Effector memory CD4-positive, alpha-beta T cell (primary cell): Measurements from ENCODE around the gene MYOT.

Experiments used
- DNase-seq, 3 donors: peaks; one replicate each; pipeline ENCODE4 v3.0.0-alpha.2; 2020
- H3K27ac ChIP-seq: 2 replicates; pipeline ENCODE4 v1.7.0; 2013; ENCODE audit warnings: mild to moderate bottlenecking, low read length, moderate library complexity; ENCODE audit not compliant: insufficient read depth, poor library complexity, severe bottlenecking
- H3K27me3 ChIP-seq: replicated peaks from 2 replicates; pipeline ENCODE4 v1.7.0; 2013; ENCODE audit warnings: mild to moderate bottlenecking, low read length; ENCODE audit not compliant: insufficient read depth, control insufficient read depth, poor library complexity, severe bottlenecking
- H3K36me3 ChIP-seq: 2 replicates; pipeline ENCODE4 v1.7.0; 2013; ENCODE audit warnings: mild to moderate bottlenecking, low read length, moderate library complexity; ENCODE audit not compliant: control insufficient read depth, insufficient read depth
- H3K4me1 ChIP-seq: 2 replicates; pipeline ENCODE4 v1.7.0; 2013; ENCODE audit warnings: low read length, mild to moderate bottlenecking; ENCODE audit not compliant: control insufficient read depth, insufficient read depth, poor library complexity, severe bottlenecking
- H3K4me3 ChIP-seq: 2 replicates; pipeline ENCODE4 v1.7.0; 2013; ENCODE audit warnings: low read length, low read depth, mild to moderate bottlenecking; ENCODE audit not compliant: insufficient read depth, poor library complexity, severe bottlenecking
- H3K9me3 ChIP-seq: 2 replicates; pipeline ENCODE4 v1.7.0; 2013; ENCODE audit warnings: mild to moderate bottlenecking, low read length, moderate library complexity; ENCODE audit not compliant: control insufficient read depth

Gene MYOT

DNA sequence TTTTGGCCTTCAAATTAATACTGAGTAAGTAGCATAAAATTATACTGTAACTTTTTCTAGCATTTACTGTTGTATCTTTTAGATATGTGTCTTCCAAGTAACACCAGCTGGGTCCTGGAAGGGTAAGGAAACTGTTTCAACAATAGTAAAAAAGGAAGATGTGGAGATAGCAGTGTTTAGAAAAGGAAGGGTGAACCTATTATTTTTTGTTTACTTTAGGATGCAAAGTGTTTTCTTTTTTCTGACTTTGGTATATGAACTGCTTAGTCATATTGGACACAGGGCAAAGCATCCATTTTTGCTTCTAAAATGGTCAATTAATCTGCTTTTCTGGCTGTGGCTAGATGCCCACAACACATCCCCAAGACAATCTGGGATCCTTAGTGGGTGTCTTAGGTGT is 26.9 kb downstream of the MYOT start:
- DNase-seq = no peak
- Histone ChIP-seq H3K4me1 (no peaks in the 10 kb centered on the region), H3K27me3 (no peaks in the 10 kb centered on the region), H3K27ac (no peak overlapping the region), H3K4me3 (no peak overlapping the region), H3K9me3 (no peaks in the 10 kb centered on the region), H3K36me3 (no peaks in the 10 kb centered on the region)

DNA sequence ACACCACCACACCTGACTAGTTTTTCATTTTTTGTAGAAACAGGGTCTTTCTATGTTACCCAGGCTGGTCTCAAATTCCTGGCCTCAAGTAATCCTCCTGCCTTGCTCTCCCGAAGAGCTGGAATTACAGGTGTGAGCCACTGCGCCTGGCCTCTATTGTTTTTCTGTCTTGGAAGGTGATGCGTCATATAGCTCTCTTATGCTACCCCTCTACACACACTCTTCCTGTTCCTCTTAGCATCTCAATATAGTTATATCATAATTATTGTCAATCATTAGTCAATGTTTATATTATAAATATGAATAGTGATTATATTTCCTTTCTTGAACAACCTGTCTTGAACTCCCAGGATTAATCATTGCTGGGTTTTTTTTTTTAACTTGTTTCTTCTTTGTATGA is 28.9 kb downstream of the MYOT start:
- Histone ChIP-seq H3K9me3 (no peaks in the 10 kb centered on the region), H3K4me3 (no peak overlapping the region), H3K27me3 (no peaks in the 10 kb centered on the region), H3K36me3 (no peaks in the 10 kb centered on the region), H3K4me1 (no peaks in the 10 kb centered on the region), H3K27ac (no peak overlapping the region)
- DNase-seq = no peak

DNA sequence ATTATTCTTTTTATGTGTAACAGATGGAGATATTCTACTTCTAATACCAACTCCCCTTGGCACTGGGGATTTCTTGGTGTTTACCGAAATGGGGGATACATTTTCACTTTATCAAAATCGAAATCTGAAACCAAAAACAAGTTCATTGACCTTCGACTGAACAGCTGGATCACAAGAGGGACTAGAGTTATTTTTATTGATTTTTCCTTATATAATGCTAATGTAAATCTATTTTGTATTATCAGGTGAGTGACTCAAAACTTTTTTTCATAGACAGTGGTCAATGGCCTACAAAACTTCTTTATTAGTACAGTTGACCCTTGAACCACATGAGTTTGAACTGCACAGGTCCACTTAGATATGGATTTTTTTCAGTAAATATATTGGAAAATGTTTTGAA is 31.8 kb downstream of the MYOT start:
- H3K27me3 ChIP-seq = no peaks in the 10 kb centered on the region
- H3K4me3 ChIP-seq = no peak overlapping the region
- no peaks in the 10 kb centered on the region for H3K36me3 ChIP-seq
- H3K27ac ChIP-seq = no peak overlapping the region
- no peak for DNase-seq
- H3K4me1 ChIP-seq = no peaks in the 10 kb centered on the region
- H3K9me3 ChIP-seq = no peaks in the 10 kb centered on the region

DNA sequence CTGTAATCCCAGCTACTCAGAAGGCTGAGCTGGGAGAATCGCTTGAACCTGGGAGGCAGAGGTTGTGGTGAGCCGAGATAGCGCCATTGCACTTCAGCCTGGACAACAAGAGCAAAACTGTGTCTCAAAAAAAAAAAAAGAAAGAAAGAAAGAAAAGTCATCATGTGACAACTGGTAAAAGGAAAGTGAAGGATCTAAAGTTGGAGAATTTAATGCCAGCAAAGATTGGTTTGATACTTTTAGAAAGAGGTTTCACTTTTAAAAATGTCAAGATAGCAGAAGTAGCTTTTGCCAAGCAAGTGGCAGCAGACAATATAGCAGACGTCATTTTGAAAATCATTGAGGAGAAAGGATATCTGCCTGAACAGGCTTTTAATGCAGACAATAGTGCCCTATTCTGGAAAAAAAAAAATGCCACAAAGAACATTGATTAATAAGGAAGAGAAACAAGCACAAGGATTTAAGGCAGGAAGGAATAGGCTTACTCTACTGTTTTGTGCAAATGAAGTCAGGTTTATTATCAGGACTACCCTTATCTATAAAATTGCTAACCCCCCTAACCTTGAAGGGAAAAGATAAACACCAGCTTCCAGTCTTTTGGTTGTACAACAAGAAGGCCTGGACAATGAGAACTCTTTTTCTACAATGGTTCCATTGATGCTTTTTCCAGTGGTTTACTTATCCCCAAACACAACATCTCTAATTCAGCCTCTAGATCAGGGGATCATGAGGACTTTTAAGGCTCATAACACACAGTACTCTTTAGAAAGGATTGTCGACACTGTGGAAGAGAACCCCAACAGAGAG is 33.6 kb downstream of the MYOT start:
- Histone ChIP-seq H3K36me3 (no peaks in the 10 kb centered on the region), H3K4me3 (no peak overlapping the region), H3K4me1 (no peaks in the 10 kb centered on the region), H3K27ac (no peak overlapping the region), H3K27me3 (no peaks in the 10 kb centered on the region), H3K9me3 (no peaks in the 10 kb centered on the region)
- no peak for DNase-seq

DNA sequence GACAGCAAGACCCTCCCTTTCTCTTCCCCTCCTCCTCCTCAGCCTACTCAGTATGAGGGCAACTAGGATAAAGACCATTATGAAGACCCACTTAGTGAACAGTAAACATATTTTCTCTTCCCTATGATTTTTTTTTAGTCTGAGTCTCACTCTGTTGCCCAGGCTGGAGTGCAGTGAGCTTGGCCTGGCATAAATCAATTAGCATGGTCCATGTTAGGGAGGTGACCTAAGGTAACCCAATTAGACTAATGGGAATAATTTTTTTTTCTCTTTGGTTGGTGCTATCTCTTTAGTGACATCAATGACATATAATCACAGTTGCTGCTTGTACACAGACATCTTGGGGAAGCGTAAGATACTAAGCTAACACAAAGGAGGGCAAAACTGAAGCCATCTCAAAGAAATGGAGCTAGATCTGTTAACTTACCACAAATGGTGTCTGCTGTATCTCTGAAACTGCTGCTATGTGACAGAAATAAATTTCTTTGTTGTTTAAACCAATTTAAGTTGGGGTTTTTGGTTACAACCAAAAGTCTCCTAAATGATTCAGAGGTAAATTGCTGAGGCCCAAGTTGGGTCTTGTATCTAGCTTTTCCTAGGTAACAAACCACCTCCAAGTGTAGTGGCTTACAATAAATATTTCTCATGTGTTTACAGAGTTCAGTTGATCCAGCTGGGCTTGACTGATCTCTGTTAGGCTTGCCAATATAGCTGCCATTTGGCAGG is 34.9 kb downstream of the MYOT start:
- Histone ChIP-seq H3K9me3 (no peaks in the 10 kb centered on the region), H3K36me3 (no peaks in the 10 kb centered on the region), H3K4me3 (no peak overlapping the region), H3K4me1 (no peaks in the 10 kb centered on the region), H3K27ac (no peak overlapping the region), H3K27me3 (no peaks in the 10 kb centered on the region)
- no peak for DNase-seq

DNA sequence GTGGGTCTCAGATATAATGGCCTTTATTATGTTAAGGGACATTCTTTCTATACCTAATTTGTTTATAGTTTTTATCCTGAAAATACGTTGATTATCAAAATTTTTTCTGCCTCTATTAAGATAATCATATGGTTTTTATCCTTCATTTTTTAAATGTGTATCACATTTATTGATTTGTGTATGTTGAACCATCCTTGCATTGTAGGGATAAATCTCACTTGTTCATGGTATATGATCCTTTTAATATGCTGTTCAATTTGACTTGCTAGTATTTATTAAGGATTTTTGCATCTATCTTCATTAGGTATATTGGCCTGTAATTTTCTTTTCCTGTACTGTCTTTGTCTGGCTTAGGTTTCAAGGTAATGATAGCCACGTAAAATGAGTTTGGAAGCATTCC is 47.1 kb downstream of the MYOT start:
- Histone ChIP-seq H3K27me3 (no peaks in the 10 kb centered on the region), H3K27ac (no peak overlapping the region), H3K4me3 (no peak overlapping the region), H3K4me1 (no peaks in the 10 kb centered on the region), H3K9me3 (peaks cover 9% of the 10 kb centered on the region), H3K36me3 (no peaks in the 10 kb centered on the region)
- no peak for DNase-seq

DNA sequence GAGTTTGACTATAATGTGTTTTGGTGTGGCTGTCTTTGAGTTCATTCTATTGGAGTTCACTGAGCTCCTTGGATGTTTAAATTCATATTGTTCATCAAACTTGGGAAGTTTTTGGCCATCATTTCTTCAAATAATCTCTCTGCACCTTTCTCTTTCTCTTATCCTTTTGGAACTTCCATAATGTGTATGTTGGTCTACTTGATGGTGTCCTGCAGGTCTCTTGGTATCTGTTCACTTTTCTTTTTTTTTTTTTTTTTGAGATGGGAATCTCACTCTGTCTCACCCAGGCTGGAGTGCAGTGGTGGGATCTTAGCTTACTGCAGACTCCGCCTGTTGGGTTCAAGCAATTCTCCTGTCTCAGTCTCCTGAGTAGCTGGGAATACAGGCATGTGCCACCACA is 49.3 kb downstream of the MYOT start:
- H3K36me3 ChIP-seq = no peaks in the 10 kb centered on the region
- DNase-seq = no peak
- H3K27ac ChIP-seq = no peak overlapping the region

DNA sequence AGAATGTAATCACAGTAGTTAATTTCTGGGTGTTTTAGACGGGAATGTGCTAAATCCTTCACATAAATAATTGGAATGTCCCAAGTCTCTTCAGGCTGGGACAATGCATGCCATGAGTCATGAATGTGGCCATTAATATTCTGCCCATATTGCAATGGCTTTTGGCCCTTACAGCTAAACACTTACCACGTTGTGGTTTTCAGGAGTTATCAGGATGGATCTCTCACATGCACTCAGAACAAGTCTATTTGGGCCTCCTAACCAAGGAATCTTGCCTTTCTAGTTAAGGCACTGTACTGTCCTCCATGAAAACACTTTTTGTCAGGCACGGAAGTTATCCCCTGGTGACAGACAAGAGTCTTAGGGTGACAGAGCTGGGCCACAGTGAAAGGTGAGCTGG is 54.3 kb downstream of the MYOT start:
- Histone ChIP-seq H3K36me3 (no peaks in the 10 kb centered on the region), H3K27me3 (no peaks in the 10 kb centered on the region), H3K4me1 (no peaks in the 10 kb centered on the region), H3K4me3 (no peak overlapping the region), H3K9me3 (no peaks in the 10 kb centered on the region), H3K27ac (no peak overlapping the region)
- DNase-seq = no peak

More for the DNA sequence above, 49.3 kb downstream of the MYOT start:
- Histone ChIP-seq H3K9me3 (peaks cover 9% of the 10 kb centered on the region), H3K4me1 (no peaks in the 10 kb centered on the region), H3K4me3 (no peak overlapping the region), H3K27me3 (no peaks in the 10 kb centered on the region)

DNA sequence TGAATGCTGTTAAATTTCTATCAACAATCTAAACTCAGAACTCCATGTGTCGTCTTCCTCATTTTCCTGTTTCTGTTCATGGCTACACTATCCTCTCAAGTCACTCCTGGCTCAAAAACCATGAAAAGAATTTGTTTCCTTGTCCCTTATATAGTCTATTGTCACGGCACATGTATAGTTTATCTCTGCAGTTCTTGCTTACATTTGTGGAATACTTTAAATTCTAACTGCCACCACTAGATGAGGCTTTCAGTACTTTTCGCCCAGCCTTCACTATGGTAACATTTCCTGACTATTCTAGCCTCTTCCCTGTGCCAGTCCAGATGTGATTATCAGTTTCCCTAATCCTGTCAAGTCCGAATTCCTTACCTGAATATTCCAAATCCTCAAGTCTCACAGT is 56.2 kb downstream of the MYOT start:
- H3K36me3 ChIP-seq = no peaks in the 10 kb centered on the region
- DNase-seq = no peak
- H3K27ac ChIP-seq = no peak overlapping the region
- H3K4me3 ChIP-seq = no peak overlapping the region
- H3K4me1 ChIP-seq = no peaks in the 10 kb centered on the region
- H3K27me3 ChIP-seq = no peaks in the 10 kb centered on the region
- no peaks in the 10 kb centered on the region for H3K9me3 ChIP-seq

DNA sequence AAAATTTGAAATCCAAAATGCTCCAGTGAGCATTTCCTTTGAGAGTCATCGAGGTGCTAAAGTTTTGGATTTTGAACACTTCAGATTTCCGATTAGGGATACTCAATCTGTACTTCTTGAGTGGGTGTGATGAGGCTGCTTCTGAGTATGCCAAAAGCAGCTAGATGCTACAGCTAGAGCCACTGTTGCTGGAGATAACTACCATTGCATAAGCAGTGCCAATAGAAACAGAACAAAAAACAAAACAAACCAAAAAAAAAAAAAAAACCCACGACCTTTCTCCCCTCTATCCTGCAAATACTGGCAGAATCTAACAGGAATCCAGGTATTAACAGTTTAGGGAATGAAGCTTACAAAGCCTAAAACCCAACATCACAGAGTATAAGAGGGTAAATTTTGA is 65.1 kb downstream of the MYOT start:
- Histone ChIP-seq H3K36me3 (peaks cover 3% of the 10 kb centered on the region), H3K4me1 (no peaks in the 10 kb centered on the region), H3K27me3 (no peaks in the 10 kb centered on the region), H3K27ac (no peak overlapping the region), H3K9me3 (no peaks in the 10 kb centered on the region), H3K4me3 (no peak overlapping the region)
- DNase-seq = no peak
